Sigmoid colon (tissue), 4 donors: ENCODE measurements around the gene CACNA2D3.

Experiments used
- CTCF ChIP-seq, 4 experiments: fragments of 450-650 bp in 3 of 4; fragments of 200-600 bp in 1 of 4; IDR thresholded peaks; one replicate each; pipeline ENCODE4 v1.5.1; 2016 to 2019; ENCODE audit warnings: antibody characterized with exemption in 4 of 4, mild to moderate bottlenecking in 3 of 4, moderate library complexity in 2 of 4
- EP300 ChIP-seq, 4 donors: sonication (generic); formaldehyde crosslinking; IDR thresholded peaks; one replicate each; pipeline ENCODE4 v1.6.1; 2017; ENCODE audit warnings: antibody characterized with exemption in 4 of 4
- POLR2A ChIP-seq, 2 donors: fragments of 450-650 bp; IDR thresholded peaks; one replicate each; pipeline ENCODE4 v1.6.1; 2016; ENCODE audit warnings: antibody characterized with exemption in 2 of 2, mild to moderate bottlenecking in 2 of 2, moderate library complexity in 2 of 2
- POLR2AphosphoS5 ChIP-seq, 4 donors: sonication (generic); formaldehyde crosslinking; IDR thresholded peaks; one replicate each; pipeline ENCODE4 v1.6.1; 2017; ENCODE audit warnings: antibody characterized with exemption in 4 of 4

GRCh38 chr3:54960701-54961100 is 838.3 kb downstream of the CACNA2D3 start:
- TF ChIP-seq POLR2A (IDR thresholded peaks at IDR 0.05) (no peak), CTCF (IDR thresholded peaks at IDR 0.05) (no peak), POLR2AphosphoS5 (IDR thresholded peaks at IDR 0.05) (no peak), EP300 (IDR thresholded peaks at IDR 0.05) (no peak)
